ENCODE data around the gene HTR1E. TPM values are rescaled to one million over a fixed set of nuclear protein-coding genes. Genes with fewer than 3 reads are reported as not detected.
"Not testable (repeated sequence)": the region's sequence is repeated elsewhere in the genome, so short reads cannot be mapped to it uniquely, and the experiment has no call there.

HTR1E gene, protein sequence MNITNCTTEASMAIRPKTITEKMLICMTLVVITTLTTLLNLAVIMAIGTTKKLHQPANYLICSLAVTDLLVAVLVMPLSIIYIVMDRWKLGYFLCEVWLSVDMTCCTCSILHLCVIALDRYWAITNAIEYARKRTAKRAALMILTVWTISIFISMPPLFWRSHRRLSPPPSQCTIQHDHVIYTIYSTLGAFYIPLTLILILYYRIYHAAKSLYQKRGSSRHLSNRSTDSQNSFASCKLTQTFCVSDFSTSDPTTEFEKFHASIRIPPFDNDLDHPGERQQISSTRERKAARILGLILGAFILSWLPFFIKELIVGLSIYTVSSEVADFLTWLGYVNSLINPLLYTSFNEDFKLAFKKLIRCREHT
- total RNA-seq (under 1 TPM; 0.39 to 0.87 TPM), polyA plus RNA-seq (ENCODE audit: insufficient read depth, low read depth, low replicate concordance) (0.40 TPM)
- long read RNA-seq, donor 1, result 0 reads
- long read RNA-seq, donor 2, result 0 reads

DNA sequence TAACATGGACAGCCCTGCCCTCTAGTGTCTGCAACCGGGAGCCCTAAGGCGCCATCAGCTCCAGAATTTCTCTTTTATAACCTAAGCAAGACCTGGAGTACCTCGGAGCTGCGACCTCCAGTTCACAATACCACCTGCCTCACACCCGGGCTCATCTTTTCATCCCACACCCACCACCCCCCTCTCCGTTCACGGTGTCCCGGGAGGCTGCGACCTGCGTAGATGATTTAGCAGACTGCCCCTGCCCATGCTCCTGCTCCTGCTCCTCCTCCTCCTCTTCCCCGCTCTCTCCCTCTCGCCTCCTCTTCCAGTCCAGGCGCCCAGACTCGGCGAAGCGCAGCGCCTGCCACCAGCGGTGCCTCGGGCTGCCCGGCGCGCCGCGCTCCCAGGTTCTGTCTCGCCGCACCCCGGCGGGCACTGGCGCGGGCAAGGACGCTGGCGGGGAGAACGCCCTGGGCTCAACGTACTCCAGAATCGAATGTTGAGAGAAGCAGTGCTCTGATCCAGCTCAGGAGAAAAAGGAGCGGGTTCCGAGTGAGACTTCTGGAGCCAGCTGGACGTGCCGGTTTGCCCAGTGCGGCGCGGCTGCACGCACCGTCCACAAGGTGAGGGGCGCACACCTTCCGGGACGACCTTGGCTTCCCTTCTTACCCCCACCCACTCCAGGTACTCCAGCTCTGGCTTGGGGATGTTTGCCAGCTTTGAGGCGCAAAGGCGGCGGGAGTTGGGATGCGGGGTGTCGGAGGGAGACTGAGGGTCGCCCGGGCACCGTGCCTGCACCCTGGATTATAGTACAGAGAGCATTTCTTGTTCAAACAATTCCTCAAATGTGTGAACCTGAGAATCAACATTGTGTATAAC is at the start of gene HTR1E:
TSS of gene HTR1E (plus strand) at position 310 of the 861 bp plus-strand sequence. CDS start 77,807 bp downstream, outside the sequence.
- Histone ChIP-seq H3K4me1 (no peaks in the 10 kb centered on the region), H3K9me3 (no peaks in the 10 kb centered on the region), H3K27me3 (no peaks in the 10 kb centered on the region), H3K27ac (no peak within 1 kb of the TSS), H3K36me3 (ENCODE audit: low read depth, missing control alignments) (no peaks in the 10 kb centered on the region), H3K4me3 (peak within 1 kb of the TSS; percentile 38 to 40)
- intact Hi-C loops (cut with DNase I; ENCODE audit: low total_unique reads), result no loop called here
- TF ChIP-seq, protein P1, sequence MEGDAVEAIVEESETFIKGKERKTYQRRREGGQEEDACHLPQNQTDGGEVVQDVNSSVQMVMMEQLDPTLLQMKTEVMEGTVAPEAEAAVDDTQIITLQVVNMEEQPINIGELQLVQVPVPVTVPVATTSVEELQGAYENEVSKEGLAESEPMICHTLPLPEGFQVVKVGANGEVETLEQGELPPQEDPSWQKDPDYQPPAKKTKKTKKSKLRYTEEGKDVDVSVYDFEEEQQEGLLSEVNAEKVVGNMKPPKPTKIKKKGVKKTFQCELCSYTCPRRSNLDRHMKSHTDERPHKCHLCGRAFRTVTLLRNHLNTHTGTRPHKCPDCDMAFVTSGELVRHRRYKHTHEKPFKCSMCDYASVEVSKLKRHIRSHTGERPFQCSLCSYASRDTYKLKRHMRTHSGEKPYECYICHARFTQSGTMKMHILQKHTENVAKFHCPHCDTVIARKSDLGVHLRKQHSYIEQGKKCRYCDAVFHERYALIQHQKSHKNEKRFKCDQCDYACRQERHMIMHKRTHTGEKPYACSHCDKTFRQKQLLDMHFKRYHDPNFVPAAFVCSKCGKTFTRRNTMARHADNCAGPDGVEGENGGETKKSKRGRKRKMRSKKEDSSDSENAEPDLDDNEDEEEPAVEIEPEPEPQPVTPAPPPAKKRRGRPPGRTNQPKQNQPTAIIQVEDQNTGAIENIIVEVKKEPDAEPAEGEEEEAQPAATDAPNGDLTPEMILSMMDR (IDR thresholded peaks at IDR 0.05), result peak in 2 of 3 experiments; percentile 40 to 44
- no peak for TF ChIP-seq POLR2A (IDR thresholded peaks at IDR 0.05)
- 1% methylated on average over 55 of the region's 55 CpGs for WGBS, 2 donors
- DNase-seq, result peak; percentile 68

DNA sequence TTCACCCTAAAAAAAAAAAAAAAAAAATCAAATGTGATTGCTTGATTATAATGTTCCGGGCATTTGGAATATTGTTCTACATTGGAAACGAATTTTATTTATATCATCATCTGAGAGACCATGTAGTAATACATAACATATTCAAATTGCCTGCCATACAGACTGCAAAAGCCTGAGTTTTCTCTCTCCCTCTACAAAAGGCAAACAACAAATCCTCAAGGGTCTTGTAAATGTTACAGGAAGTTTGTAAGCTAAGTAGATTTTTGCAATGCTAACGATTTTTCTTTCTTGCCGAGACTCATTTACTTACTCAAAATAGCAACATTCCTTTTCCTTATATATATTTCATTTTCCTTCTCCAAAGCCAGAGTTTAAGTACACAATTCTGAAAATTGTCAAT is 49.0 kb upstream of the HTR1E start:
- Histone ChIP-seq H3K9me3 (no peaks in the 10 kb centered on the region), H3K27me3 (no peaks in the 10 kb centered on the region), H3K4me1 (no peaks in the 10 kb centered on the region), H3K27ac (no peak overlapping the region), H3K4me3 (no peak overlapping the region), H3K36me3 (ENCODE audit: low read depth, missing control alignments) (no peaks in the 10 kb centered on the region)
- intact Hi-C loops (cut with DNase I; ENCODE audit: low total_unique reads), result no loop called here
- no peak for TF ChIP-seq POLR2A (IDR thresholded peaks at IDR 0.05)
- TF ChIP-seq, protein P1 (IDR thresholded peaks at IDR 0.05), result no peak
- 31 to 47% methylated on average over 4 of the region's 4 CpGs for WGBS, 2 donors
- no peak for DNase-seq

DNA sequence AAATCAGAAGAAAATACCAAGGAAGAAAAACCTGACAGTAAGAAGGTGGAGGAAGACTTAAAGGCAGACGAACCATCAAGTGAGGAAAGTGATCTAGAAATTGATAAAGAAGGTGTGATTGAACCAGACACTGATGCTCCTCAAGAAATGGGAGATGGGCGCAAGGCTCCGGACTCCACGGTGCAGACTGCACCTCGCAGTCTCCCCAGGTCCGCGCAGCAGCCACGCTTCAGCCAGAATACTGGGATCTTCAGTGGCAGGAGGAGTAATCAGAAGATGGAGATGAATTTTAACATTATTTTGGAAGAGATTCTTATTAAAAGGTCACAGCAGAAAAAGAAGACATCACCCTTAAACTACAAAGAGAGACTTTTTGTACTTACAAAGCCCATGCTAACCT is 40.1 kb upstream of the HTR1E start:
- H3K27ac ChIP-seq; DNase-seq; H3K27me3 ChIP-seq; H3K4me1 ChIP-seq; intact Hi-C loops (cut with DNase I; ENCODE audit: low total_unique reads); H3K36me3 ChIP-seq (ENCODE audit: low read depth, missing control alignments); H3K4me3 ChIP-seq; H3K9me3 ChIP-seq: not testable (repeated sequence)
- 90 to 93% methylated on average over 8 of the region's 8 CpGs for WGBS, 2 donors

DNA sequence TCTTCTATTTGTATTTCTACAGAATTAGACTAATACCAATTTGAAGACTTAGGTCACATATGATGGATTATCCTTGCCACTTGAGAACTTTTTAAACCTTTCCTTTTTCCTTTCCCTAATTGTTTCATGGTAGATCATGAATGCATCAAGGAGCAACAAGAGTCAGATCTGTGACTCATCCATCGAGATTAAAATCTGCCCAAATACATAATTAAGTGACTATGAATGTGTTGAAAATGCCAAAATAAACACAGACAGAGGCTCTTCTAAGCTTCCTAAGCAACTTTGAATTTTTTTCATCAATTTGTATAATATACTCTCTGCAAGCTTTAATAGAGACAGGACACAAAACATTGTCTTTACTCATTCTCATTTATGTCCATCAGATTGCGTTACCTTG is 23.5 kb upstream of the HTR1E start:
- Histone ChIP-seq H3K4me3 (no peak overlapping the region), H3K36me3 (ENCODE audit: low read depth, missing control alignments) (no peaks in the 10 kb centered on the region), H3K27me3 (no peaks in the 10 kb centered on the region), H3K27ac (no peak overlapping the region), H3K9me3 (no peaks in the 10 kb centered on the region), H3K4me1 (no peaks in the 10 kb centered on the region)
- TF ChIP-seq, protein P1 (IDR thresholded peaks at IDR 0.05), result no peak
- TF ChIP-seq POLR2A (IDR thresholded peaks at IDR 0.05), result no peak
- WGBS, 2 donors, result 83 to 85% methylated on average over 2 of the region's 2 CpGs
- DNase-seq, result no peak
- intact Hi-C loops (cut with DNase I; ENCODE audit: low total_unique reads), result no loop called here

DNA sequence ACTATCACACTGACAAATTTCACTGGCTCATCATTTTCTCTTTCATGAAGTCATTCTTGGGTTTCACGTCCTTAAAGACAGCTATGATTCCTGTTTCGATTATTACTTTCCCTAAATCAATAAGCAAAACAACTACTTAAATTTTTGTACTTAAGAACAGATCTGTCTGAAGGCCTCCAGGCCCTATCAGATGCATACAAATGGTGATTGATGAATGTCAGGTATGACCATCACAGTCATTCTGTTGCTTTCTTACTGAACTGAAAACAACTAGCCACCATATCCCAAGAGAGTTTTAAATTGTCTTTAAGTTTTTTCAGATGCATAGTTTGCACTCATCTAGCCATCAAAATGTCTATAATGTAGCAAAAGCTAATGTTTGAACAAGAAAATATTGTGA is 20.9 kb upstream of the HTR1E start:
- WGBS, 2 donors, result 75 to 80% methylated on average over 2 of the region's 2 CpGs
- H3K4me3 ChIP-seq, result no peak overlapping the region
- no peaks in the 10 kb centered on the region for H3K27me3 ChIP-seq
- H3K36me3 ChIP-seq (ENCODE audit: low read depth, missing control alignments), result no peaks in the 10 kb centered on the region
- no peak overlapping the region for H3K27ac ChIP-seq
- no peak for TF ChIP-seq POLR2A (IDR thresholded peaks at IDR 0.05)
- TF ChIP-seq, protein P1 (IDR thresholded peaks at IDR 0.05), result no peak
- H3K4me1 ChIP-seq, result no peaks in the 10 kb centered on the region
- intact Hi-C loops (cut with DNase I; ENCODE audit: low total_unique reads), result no loop called here
- H3K9me3 ChIP-seq, result no peaks in the 10 kb centered on the region
- no peak for DNase-seq

DNA sequence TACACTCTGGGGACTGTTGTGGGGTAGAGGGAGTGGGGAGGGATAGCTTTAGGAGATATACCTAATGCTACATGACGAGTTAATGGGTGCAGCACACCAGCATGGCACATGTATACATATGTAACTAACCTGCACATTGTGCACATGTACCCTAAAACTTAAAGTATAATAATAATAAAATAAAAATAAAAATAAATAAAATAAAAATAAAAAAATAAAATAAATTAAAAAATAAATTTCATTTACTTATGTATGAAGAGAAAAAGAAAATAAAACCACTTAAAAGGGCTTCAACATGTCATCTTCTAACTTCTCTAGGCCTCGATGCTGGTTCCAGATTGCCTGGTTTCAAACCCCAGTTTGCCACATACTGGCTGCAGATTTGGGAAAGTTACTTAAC is 10.2 kb upstream of the HTR1E start:
- H3K9me3 ChIP-seq; DNase-seq; intact Hi-C loops (cut with DNase I; ENCODE audit: low total_unique reads): not testable (repeated sequence)

DNA sequence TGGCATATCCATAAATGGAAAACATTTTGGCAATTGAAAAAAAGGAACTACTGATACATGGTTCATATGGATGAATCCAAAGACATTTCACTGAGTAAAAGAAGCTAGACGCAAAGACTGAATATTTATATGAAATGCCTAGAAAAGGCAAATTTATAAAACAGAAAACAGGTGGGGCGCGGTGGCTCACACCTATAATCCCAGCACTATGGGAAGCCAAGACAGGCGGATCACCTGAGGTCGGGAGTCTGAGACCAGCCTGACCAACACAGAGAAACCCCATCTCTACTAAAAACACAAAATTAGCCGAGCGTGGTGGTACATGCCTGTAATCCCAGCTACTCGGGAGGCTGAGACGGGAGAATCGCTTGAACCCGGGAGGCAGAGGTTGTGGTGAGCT is 9.5 kb upstream of the HTR1E start:
- H3K36me3 ChIP-seq (ENCODE audit: low read depth, missing control alignments); H3K4me1 ChIP-seq; H3K4me3 ChIP-seq; H3K9me3 ChIP-seq; H3K27ac ChIP-seq; intact Hi-C loops (cut with DNase I; ENCODE audit: low total_unique reads); H3K27me3 ChIP-seq; DNase-seq: not testable (repeated sequence)
- WGBS, 2 donors, result 98 to 99% methylated on average over 11 of the region's 11 CpGs

More for the DNA sequence above, 10.2 kb upstream of the HTR1E start:
- H3K36me3 ChIP-seq (ENCODE audit: low read depth, missing control alignments); H3K27me3 ChIP-seq; H3K4me1 ChIP-seq; H3K4me3 ChIP-seq; H3K27ac ChIP-seq: not testable (repeated sequence)
- WGBS, 2 donors, result 93 to 95% methylated on average over 2 of the region's 2 CpGs

Measured in testis (tissue), 5 donors.